NCI-H2171 (cell line): ENCODE results near the gene PDE1C.

Source experiments
- DNase-seq: peaks from one replicate; lab custom pipeline; 2025; lab: John Stamatoyannopoulos, UW

PDE1C gene

DNA sequence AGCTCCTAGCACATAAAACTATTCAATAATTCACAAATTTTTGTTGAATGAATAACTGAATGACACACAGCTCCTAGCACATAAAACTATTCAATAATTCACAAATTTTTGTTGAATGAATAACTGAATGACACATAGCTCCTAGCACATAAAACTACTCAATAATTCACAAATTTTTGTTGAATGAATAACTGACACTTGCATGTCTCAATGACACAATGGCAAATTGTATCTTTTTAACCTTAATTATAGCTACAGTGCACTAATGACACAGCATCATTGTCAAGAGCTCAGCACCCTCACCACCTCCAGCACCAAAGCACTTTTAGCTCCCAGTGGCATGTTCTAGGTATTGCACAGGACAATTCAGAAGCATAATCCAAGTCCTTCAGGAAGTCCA is 131.6 kb downstream of the PDE1C start:
- DNase-seq, result no peak

DNA sequence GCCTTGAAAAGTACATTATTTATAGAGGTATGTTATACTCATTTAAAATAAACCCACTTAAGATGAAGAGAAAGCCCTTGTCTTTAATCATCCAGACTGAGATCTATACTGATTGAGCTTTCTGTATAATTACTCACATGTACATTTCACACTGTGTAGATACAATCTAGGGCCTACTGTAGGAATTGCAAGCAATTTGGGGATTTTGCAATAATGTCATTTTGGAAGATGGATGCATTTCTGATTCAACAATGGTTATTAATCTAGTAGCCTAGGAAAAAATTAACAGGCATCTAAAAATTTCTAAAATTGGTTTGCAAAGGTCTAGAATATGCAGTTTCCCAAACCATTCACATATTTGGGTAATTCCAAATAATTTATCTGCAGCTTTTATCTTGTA is 132.2 kb downstream of the PDE1C start:
- no peak for DNase-seq

DNA sequence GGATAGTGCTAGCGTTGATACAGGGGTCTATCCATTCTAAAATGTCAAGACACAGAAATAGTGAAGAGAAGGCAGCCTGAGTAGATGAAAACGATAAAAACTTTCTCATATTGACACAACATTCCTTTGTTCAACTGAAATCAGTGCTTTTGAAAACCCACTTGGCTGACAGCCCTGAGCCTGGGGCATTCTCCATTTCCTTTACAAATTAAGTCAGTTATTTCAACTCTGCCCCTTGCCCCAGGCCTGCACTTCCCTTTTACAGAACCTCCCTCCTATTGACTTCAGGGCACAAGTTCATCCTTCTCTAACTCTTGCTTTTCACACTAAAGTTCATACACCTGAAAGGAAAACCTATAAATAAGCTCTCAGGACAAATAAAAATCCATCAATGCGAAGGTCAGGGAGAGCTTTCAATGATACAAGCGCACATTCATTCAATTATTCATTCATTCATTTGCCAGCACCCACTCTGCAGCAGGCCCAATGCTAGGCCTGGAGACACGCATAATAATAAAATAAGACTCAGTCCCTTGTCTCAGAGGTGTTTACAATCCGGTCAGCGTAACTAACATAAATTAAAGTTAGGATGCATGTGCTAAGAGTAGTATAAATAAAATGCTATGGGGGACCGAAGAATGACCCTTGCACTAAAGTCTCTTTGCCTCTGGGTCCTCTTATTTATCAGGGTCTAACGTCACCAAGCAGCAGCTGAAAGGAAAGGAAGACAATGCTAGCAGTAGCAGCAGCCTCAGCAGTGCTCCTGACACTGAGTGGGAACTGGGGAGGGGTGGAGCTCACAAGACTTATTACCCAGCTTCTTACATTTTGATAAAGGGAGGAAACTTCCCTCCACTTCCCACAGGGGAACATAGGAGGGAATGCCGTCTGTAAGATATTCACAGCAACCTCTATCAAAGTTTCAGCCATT is 134.8 kb downstream of the PDE1C start:
- no peak for DNase-seq

DNA sequence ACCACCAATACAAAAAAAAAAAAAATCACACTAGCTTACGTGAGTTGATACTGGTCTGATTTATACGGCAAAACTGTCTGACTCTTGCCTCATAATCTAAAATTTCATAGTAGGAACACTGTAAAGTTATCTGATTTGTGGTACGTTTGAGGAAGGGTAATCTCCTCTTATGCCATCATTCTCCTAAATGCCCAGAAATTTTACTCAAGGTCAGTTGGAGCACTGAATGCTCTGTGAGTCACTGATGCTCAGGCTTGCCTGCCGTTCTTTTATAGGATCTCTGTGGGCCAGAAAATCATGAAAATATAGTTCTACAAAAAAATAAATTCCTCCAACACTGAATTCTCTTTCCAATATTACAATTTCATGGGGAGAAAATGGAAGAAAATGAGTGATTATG is 135.7 kb downstream of the PDE1C start:
- DNase-seq, result no peak

DNA sequence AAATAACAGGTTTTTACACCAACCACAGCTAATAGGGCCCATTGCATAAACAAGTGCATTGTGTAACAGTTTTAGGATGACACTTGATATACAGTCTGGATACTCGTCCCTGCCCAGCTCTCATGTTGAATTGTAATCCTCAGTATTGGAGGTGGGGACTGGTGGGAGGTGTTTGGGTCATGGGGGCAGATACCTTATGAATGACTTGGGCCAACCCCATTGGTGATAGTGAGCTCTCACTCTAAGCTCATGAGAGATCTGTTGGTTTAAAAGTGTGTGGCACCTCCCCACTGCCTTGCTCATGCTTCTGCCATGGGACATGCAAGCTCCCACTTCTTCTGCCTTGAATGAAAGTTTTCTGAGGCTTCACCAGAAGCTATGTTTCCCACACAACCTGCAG is 136.7 kb downstream of the PDE1C start:
- no peak for DNase-seq

DNA sequence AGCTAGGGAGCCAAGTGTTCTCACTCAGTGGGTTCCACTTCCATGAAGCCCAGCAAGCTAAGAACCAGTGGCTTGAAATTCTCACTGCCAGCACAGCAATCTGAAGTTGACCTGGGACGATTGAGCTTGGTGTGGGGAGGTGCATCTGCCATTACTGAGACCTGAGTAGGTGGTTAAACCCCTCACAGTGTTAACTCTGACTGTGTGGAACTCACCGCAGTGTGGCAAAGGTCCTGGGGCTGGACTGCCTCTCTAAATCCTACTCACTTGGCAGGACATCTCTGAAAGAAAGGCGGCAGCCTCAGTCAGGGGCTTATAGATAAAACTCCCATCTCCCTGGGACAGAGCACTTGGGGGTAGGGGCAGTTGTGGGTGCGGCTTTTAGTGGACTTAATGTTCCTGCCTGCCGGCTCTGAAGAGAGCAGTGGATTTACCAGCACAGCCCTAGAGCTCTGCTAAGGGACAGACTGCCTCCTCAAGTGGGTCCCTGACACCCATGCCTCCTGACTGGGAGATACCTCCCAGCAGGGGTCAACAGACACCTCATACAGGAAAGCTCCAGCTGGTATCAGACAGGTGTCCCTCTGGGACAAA is 143.1 kb downstream of the PDE1C start:
- no peak for DNase-seq

DNA sequence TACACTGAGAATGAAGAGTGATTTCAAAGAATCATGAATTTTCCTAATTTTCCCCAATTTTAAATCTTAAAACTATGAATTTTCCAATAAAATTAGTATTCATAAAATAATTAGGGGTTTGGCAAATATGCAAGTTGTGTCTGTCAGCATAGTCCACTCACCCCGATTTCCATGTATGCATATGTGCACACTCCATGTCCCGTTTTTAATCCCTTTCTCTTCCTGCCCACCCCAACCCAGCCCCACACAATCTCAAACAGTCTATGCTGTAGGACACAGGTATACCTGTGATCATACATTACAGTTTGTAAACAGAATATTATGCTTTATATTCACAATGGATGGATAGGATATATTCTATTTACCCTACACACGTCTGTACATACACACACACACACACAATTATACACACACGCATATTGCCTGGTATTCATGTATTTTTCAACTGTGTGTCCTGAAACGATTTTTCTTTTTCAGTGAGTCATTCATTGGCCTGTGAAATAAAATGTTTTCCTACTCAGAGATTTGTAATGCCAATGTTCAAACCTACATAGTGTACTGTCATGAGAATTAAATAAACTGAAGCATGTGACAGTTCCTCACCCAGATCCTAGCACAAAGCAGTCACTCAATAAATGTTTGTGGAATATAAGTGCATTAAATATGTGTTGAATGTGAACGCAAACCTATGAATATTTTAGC is 144.3 kb downstream of the PDE1C start:
- no peak for DNase-seq

DNA sequence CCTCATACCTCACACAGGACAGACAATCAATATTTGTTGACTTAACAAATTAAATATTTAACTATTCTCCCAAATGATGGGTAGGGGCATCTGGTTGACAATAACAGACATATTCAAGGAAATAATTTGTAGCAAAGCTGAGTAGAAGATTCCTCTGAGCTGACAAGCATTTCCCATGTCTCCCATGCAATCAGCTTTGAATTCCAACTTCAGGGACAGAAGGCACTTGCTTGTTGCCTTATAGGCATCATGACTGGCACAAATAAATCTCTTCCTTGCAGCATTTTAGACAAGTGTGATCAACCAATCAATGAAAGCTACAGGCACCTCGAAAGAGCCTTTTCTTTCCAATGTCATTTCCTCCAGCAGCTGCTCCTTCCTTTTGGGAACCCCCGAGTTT is 146.0 kb downstream of the PDE1C start:
- no peak for DNase-seq

DNA sequence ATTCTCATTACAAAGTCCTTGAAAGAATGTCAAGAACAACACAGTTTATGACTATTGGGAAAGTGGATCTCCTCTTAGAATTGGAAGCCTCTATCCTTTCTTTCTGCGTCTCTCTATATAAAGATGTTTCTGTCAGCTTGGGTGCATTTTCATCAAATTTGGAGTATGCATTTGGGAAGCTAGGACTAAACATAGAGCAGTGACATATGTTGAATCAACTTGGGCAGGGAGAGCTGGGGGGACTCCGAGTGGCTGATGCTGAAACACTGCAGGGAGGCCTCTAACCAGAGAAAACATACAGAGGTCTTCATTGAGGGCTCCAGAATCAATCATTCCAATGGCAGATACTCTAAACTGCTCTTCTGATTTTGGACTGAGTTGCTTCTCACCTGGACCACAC is 147.4 kb downstream of the PDE1C start:
- no peak for DNase-seq

DNA sequence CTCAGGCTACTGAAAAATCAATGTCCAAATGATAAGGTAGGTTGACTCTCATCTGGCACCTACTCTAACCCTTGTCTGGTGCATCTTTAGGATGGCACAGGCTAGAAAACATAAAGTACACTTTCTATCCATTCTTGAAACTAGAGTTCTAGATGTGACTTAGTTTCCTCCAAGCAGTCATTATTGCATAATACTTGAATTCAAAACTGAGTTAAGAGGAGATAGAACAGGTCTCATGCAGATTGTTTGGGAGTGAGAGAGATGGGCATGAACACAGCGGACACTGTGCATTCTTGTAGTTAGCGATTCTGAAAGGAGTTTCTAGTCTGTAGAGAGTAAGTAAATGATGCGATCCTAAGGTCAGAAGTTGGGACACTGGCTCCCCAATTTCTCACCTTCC is 149.2 kb downstream of the PDE1C start:
- no peak for DNase-seq

DNA sequence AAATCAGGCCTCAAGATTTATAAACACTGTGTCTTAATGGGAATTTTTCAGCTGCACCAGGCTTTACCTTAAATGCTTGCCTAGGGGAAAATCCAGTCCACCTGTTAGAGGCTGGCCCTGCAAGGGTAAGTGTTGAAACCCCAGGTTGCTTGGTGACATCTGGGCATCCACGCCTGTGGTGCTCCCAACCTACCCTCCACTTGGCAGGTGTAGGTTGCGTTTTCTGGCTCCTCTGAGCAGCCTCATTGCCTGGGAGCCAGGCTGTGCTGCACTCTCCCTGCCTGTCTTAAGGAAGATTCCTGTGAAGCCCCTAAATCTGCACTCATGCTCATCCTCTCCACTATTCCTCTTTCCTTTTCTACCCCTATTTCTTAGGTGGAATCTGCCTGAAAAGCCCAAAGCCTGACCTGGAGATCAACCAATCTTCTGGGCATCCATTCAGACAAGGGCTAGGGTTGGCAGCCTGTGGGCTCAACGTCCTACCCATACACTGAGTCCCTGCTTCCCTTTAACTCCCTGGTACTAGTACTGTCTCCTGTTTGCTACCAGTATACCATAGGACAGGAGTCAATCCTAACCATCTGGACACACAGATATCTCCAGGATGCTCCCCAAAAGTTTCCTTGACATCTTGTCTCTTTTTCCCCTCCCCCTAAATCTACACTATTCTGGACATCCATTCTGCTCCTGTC is 150.4 kb downstream of the PDE1C start:
- DNase-seq, result no peak

DNA sequence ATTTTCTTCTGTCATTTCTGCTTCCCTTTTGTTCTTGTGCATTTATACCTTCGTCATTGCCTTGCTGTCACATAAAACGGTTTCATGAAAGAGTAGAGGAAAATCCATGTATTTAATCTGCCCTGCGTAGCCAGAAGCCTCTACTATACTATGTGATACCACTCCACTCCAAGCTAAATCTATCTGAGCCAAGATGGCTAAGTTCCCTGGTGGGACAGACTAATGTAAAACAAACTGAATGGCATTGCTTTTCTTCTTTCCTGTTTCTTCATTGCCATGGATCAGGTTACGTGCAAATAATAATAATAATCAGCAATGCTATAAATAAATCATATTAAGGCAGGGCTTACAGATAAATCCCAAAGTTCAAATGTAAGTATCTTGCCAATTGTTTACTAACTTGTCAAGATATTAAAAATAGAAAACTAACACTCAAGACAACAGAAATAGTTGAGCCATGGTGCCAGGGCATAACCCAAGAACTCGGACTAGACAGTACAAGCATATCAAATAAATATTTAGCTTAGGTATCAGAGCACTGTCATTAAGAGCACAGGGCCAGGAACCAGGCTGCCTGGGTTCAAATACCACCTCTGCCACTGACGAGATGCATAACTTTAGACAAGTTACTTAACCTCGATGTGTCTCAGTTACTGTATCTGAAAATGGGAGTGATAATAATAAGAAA is 151.4 kb downstream of the PDE1C start:
- no peak for DNase-seq

DNA sequence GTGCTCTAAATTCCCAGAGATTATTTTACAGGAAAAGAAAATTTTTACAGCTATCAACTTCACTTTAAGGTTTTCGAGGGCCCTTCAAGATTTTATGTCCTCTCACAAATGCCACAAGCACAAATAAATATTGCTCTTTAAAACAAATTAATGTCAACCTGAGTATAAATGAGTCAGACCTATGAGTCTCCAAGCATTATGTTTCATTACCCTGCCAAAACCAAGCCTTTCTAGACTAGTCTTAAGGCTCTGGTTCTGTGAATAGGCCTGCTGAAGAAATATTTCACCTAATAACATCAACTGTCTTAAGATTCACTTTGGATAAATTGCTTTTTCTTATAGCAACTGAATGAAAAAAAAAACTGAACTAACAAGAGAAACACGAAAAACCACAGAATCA is 153.0 kb downstream of the PDE1C start:
- DNase-seq, result no peak

DNA sequence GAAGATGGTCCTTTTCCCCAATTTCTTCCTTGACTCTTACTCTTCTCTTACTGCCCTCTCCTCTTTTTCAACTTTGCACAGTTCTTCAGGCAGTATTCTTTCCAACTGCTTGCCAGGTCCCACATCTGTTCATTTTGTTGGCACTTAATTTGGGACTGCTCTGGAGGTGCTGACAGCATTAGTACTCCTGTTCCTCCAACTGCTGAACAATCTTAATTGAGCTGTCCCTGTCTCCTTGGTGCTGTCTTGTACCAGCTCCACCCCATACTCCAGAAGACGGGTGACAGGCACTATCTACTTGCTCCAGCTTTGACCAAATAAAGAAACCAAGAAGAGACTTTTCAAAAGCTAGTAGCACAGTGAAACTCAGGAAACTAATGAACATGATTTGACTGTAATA is 160.0 kb downstream of the PDE1C start:
- DNase-seq, result no peak

DNA sequence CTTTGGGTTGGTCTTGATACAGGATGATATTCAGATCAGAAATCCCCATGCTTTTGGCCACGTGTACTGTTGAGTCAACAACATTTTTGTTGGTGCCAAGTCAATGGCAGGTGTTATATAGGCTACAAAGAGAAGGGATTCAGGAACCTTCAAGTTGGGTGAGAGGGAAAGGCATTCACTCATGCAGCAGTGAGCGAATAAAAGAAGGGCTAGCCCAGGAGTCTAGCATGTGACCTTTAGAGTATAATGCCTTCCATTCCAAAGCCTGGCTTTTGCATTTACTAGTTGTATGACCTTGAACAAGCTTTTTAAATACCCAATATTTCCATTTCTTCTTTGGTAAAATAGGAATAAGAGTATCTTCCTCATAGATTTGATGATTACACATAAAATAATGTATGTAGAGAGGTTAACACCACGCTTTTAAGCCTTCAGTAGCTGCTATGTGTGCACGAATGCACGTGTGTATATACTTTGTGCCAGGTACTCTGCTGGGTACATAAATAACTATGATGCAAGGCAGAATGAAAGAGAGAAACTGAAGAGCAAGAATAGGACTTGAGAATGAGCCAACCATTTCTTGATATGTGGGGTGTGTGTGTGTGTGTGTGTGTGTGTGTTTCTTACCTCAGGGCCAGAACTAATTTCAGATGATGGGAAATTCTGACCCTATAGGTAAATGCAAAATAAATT is 163.6 kb downstream of the PDE1C start:
- no peak for DNase-seq

DNA sequence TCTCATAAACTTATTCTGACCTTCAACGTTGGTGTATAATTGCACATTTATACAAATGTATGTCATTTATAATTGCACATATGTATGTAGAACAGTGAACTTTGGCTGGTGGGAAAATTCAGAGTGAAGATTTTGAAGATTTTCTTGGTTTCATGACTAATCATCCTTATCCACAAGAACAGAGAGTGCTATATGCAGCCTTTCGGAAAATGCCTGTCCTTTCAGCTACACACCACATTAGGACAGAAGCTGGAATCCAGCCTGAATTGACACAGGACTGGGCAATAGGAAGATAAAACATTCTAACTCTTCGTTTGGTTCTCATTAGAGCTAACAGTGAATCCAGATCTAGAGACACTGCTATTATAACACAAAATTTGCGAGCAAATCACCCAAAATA is 166.2 kb downstream of the PDE1C start:
- no peak for DNase-seq

DNA sequence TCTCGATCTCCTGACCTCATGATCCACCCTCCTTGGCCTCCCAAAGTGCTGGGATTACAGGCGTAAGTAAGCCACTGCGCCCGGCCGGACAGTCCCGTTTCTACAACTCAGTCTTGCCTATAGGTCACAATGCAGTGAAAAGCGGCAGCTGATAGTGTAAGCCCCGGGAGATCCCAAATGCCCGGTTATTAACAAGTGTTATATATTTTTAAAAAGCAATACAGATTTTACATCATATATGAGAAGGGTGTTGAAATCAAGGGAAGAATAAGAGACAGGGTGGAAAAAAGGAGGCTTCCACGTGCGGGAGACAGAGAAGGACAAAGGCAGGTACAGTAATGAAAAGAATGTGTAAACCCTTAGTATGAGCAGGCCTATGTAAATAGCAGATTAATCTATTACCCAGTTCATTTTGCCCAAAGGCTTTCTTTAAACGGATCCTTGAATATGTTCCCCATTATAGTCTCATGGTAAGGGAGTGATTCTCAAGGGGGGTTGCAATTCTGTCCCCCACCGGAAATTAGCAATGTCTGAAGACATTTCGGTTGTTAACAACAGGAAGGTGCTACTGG is 170.8 kb downstream of the PDE1C start:
- DNase-seq, result no peak

DNA sequence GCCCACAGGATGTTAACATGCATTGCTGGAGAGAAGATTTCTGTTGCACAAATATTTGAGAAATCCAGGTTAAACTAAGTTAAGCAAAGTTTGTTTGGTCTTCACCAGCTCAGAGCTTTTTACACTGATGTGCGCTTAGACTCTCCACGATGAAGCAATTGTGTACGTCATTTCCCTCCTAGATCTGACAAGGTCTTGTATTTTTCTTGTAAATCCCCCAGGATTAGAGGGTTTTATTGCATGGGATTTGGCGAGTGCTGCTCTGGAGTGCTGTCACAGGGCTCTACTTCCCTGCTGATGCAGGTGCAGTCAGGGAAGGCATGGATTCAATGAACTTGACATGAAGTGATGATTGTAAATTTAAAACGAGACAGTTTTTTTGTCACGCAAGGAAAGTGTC is 173.3 kb downstream of the PDE1C start:
- no peak for DNase-seq

DNA sequence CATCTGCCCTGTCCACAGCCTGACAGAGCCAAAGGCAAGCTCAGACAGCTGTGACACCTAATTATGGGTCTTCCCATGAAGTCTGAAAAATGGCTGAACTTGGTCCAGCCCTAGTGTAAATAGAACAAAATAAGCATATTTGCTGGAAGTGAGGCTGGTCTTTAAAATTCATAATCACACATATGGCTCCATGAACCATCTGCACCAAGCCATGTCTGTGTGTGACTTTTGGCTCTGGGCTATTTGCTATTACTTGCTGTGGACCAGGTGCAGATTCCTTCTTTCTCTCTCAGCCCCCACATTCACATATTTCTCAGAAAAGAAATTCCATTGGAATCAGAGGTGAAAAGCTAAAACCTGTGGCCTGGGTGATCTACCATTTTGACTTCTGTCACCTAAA is 175.9 kb downstream of the PDE1C start:
- no peak for DNase-seq

DNA sequence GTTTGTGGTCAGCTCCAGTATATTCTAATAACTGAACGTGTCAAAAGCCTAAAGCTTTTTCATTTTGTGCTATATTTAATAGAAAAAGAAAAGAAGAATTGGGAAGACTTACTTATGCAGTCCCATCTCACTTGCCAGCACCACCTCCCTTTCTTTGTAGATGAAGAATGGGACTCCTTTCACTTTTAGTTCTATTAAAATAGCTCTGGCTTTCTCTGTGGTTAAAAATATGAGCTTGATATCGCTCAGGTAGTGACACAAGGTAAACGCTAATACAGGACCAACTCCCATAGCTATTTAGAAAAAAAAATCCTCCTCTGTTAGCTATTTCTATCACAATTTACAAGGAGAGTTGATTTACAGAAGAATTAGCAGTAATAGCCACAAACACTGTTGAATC is 176.8 kb downstream of the PDE1C start:
- DNase-seq, result no peak
